Measurements from ENCODE around the gene FBXW4.

The FBXW4 gene

DNA sequence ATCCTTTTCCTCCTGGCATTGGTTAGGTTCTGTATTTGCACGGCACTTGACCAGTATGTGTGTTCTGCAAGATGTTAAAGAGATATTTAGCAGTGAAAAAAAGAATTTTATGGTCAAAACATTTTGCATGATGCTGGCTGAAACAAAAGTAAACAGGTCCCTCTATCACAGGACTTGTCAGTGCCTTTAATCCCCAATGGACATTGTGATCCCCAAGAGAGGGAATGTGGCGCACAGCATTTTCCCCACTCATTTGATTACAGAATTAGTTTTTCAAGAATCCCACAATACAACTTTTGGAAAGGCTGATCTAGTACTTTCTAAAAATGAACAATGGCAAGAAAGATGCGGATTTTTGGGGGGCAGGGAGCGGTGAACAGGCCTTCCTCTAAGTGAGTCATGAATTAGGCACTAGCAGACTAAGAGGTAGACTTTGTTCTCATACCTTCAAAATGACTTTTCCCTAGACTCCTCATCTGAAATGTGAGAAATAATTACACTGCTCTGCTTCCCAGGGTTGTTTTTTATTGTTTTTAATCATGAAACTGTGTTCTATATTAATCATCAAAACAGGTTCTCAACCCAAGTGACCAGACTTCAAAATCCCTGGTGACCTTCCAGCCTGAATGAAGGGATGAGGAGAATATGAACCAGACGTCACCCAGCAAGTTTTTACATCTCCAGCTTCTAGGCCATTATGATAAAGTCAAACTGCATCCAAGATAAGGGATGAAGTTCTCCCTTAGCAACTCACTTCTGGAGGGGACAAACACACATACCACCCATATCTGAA, 8.6 kb downstream of the FBXW4 start:
- H3K36me3 Mint-ChIP-seq (ENCODE audit: low read depth), result no peaks in the 10 kb centered on the region
- H3K27ac Mint-ChIP-seq, result no peak overlapping the region
- no peaks in the 10 kb centered on the region for H3K9me3 Mint-ChIP-seq
- no peak overlapping the region for H3K4me3 Mint-ChIP-seq
- peaks cover 9% of the 10 kb centered on the region for H3K27me3 Mint-ChIP-seq (ENCODE audit: low read depth, poor library complexity)
- peaks cover 85% of the 10 kb centered on the region for H3K4me1 Mint-ChIP-seq
- TF ChIP-seq, protein P1, sequence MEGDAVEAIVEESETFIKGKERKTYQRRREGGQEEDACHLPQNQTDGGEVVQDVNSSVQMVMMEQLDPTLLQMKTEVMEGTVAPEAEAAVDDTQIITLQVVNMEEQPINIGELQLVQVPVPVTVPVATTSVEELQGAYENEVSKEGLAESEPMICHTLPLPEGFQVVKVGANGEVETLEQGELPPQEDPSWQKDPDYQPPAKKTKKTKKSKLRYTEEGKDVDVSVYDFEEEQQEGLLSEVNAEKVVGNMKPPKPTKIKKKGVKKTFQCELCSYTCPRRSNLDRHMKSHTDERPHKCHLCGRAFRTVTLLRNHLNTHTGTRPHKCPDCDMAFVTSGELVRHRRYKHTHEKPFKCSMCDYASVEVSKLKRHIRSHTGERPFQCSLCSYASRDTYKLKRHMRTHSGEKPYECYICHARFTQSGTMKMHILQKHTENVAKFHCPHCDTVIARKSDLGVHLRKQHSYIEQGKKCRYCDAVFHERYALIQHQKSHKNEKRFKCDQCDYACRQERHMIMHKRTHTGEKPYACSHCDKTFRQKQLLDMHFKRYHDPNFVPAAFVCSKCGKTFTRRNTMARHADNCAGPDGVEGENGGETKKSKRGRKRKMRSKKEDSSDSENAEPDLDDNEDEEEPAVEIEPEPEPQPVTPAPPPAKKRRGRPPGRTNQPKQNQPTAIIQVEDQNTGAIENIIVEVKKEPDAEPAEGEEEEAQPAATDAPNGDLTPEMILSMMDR (IDR thresholded peaks at IDR 0.05), result no peak
- no peak for DNase-seq

GRCh38 chr10:101684782-101685181, 10.2 kb downstream of the FBXW4 start:
- Mint-ChIP-seq H3K4me1 (peaks cover 70% of the 10 kb centered on the region), H3K27ac (no peak overlapping the region), H3K9me3 (no peaks in the 10 kb centered on the region), H3K36me3 (ENCODE audit: low read depth) (no peaks in the 10 kb centered on the region), H3K27me3 (ENCODE audit: low read depth, poor library complexity) (peaks cover 9% of the 10 kb centered on the region), H3K4me3 (no peak overlapping the region)
- TF ChIP-seq, protein P1 (IDR thresholded peaks at IDR 0.05), result no peak
- DNase-seq, result no peak

DNA sequence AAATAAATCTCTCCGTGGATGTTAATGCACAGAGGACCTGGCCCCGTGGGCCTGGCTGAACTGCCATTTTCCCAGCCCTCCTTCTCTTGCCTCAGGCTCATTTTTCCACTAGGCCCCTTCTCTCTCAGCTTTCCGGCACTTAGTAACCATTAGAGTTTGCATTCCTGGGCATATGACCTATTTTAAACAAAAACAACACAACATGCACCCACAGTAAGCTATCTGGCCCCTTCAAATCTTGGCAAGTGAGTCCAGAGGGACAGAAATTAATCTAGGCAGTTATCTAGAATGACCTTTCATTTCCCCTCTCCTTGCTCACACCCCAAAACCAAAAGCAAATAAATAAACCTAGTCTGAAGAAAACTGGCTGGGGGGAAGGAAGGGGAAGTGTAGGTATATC, 11.7 kb downstream of the FBXW4 start:
- peaks cover 2% of the 10 kb centered on the region for H3K36me3 Mint-ChIP-seq (ENCODE audit: low read depth)
- TF ChIP-seq, protein P1 (IDR thresholded peaks at IDR 0.05), result no peak
- no peak overlapping the region for H3K4me3 Mint-ChIP-seq
- peaks cover under 1% of the 10 kb centered on the region for H3K9me3 Mint-ChIP-seq
- peak overlapping the region; percentile 2 for H3K27ac Mint-ChIP-seq
- peaks cover 55% of the 10 kb centered on the region for H3K4me1 Mint-ChIP-seq
- peaks cover 9% of the 10 kb centered on the region for H3K27me3 Mint-ChIP-seq (ENCODE audit: low read depth, poor library complexity)
- DNase-seq, result no peak

GRCh38 chr10:101682172-101682825, 12.7 kb downstream of the FBXW4 start:
- H3K27ac Mint-ChIP-seq, result peak overlapping the region; percentile 23
- peak overlapping the region; percentile 6 for H3K4me3 Mint-ChIP-seq
- TF ChIP-seq, protein P1 (IDR thresholded peaks at IDR 0.05), result no peak
- DNase-seq, result no peak
- H3K9me3 Mint-ChIP-seq, result peaks cover 10% of the 10 kb centered on the region
- H3K36me3 Mint-ChIP-seq (ENCODE audit: low read depth), result peaks cover 12% of the 10 kb centered on the region
- peaks cover 9% of the 10 kb centered on the region for H3K27me3 Mint-ChIP-seq (ENCODE audit: low read depth, poor library complexity)
- peaks cover 45% of the 10 kb centered on the region for H3K4me1 Mint-ChIP-seq

- peaks cover under 1% of the 10 kb centered on the region for H3K4me1 Mint-ChIP-seq
- H3K27me3 Mint-ChIP-seq (ENCODE audit: low read depth, poor library complexity), result peaks cover 3% of the 10 kb centered on the region
- no peak for DNase-seq
- peaks cover 63% of the 10 kb centered on the region for H3K36me3 Mint-ChIP-seq (ENCODE audit: low read depth)
- H3K9me3 Mint-ChIP-seq, result peaks cover 33% of the 10 kb centered on the region
- H3K27ac Mint-ChIP-seq, result no peak overlapping the region
- H3K4me3 Mint-ChIP-seq, result no peak overlapping the region
- TF ChIP-seq, protein P1 (IDR thresholded peaks at IDR 0.05), result no peak
These were observed 18.4 kb downstream of the FBXW4 start for GRCh38 chr10:101676565-101676964.

Measured in nephron progenitor cell (in vitro differentiated cells).